Bronchial epithelial cell (primary cell): ENCODE measurements around the gene MZT1. TPM values are rescaled to one million over a fixed set of nuclear protein-coding genes. Genes with fewer than 3 reads are reported as not detected.

Source experiments
- DNase-seq: peaks from one replicate; pipeline ENCODE4 v3.0.0-alpha.2; 2010; ENCODE audit warnings: low read depth
- FAIRE-seq: peaks from 2 replicates; lab custom pipeline; 2011; peaks lifted over from hg19 to GRCh38; lab: Jason Lieb, UNC
- H3K27me3 ChIP-seq: 2 replicates; pipeline ENCODE4 v1.5.1; 2011; ENCODE audit warnings: low read length; ENCODE audit not compliant: control insufficient read depth, insufficient read depth
- H3K36me3 ChIP-seq: 2 replicates; pipeline ENCODE4 v1.5.1; 2011; ENCODE audit warnings: low read length; ENCODE audit not compliant: control insufficient read depth, insufficient read depth
- H3K4me3 ChIP-seq: 2 replicates; pipeline ENCODE4 v1.5.1; 2011; ENCODE audit warnings: mild to moderate bottlenecking, low read depth, low read length, control low read depth
- total RNA-seq: library from RNA; depleted of rRNA; stranded (reverse); fragments of >200 nt; gene quantifications from 2 replicates; pipeline ENCODE4 v1.2.1, GENCODE V29; 2014
- TF ChIP-seq, protein P1 (sequence below): IDR thresholded peaks from 2 replicates; pipeline ENCODE4 v1.5.1; 2011; ENCODE audit warnings: mild to moderate bottlenecking, moderate library complexity, low read length, control low read depth, inconsistent platforms; ENCODE audit not compliant: insufficient read depth, severe bottlenecking

Gene MZT1
- total RNA-seq = 5.4 and 9.5 TPM in 2 replicates

- peak; percentile 96 for DNase-seq
- TF ChIP-seq, protein P1, sequence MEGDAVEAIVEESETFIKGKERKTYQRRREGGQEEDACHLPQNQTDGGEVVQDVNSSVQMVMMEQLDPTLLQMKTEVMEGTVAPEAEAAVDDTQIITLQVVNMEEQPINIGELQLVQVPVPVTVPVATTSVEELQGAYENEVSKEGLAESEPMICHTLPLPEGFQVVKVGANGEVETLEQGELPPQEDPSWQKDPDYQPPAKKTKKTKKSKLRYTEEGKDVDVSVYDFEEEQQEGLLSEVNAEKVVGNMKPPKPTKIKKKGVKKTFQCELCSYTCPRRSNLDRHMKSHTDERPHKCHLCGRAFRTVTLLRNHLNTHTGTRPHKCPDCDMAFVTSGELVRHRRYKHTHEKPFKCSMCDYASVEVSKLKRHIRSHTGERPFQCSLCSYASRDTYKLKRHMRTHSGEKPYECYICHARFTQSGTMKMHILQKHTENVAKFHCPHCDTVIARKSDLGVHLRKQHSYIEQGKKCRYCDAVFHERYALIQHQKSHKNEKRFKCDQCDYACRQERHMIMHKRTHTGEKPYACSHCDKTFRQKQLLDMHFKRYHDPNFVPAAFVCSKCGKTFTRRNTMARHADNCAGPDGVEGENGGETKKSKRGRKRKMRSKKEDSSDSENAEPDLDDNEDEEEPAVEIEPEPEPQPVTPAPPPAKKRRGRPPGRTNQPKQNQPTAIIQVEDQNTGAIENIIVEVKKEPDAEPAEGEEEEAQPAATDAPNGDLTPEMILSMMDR = no peak
- Histone ChIP-seq H3K4me3 (peak within 1 kb of the TSS; percentile 98), H3K27me3 (no peaks in the 10 kb centered on the region), H3K36me3 (no peaks in the 10 kb centered on the region)
- peak; percentile 47 for FAIRE-seq
These were observed at the start of gene MZT1, which contains the start of gene BORA for GRCh38 chr13:72727417-72728289. Gene MZT1, minus strand, starts transcription at chr13:72727629. Its CDS starts 27 bp downstream, at chr13:72727602. Gene BORA, plus strand, starts transcription at chr13:72727923. Its CDS starts 1,018 bp downstream, at chr13:72728941.

DNA sequence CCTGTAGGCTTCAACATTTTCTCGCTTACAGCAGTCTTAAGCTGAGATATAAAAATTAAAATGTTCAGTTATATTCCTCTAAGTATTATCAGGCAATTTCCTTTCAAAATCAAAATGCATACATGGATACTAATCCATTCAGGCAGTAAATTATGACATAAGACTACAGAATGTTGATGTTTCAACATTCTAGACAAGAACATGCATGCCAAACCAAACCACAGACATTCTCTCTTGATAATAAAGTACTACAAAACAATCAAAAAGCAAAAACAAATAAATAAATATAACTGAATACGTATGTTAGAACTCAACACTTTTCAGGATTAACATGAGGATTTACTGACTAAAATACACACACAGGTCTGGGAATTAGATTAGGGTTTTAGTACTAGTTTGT, 46.6 kb upstream of the MZT1 start:
- peaks cover 19% of the 10 kb centered on the region for H3K36me3 ChIP-seq
- no peak for FAIRE-seq
- H3K4me3 ChIP-seq = no peak overlapping the region
- H3K27me3 ChIP-seq = no peaks in the 10 kb centered on the region
- TF ChIP-seq, protein P1 = no peak
- DNase-seq = peak; percentile 89

DNA sequence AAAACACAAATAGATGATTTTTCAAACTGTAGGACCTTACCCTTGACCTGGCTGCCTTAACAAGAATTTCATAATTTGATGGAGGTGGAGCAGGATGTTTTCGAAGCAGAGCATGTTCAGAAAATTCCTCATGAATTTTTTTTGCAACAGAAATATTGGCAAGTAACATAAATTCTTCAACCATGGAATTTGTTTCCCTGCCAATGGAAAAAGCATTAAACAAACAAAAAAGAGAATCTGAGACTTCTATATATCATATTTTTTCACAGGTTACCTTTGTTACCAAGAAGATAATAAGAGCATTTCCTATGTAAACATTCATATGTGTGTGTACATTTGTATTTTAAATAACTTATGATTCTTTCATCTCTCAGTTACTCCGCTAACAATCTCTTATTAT, 36.0 kb upstream of the MZT1 start:
- FAIRE-seq (no peak), DNase-seq (no peak)
- Histone ChIP-seq H3K4me3 (no peak overlapping the region), H3K36me3 (peaks cover 23% of the 10 kb centered on the region), H3K27me3 (no peaks in the 10 kb centered on the region)
- TF ChIP-seq, protein P1 = no peak

- Histone ChIP-seq H3K27me3 (no peaks in the 10 kb centered on the region), H3K4me3 (no peak overlapping the region), H3K36me3 (peaks cover 14% of the 10 kb centered on the region)
- DNase-seq = no peak
- TF ChIP-seq, protein P1 = no peak
- no peak for FAIRE-seq
These were observed 32.8 kb upstream of the MZT1 start for GRCh38 chr13:72760189-72760588.

DNA sequence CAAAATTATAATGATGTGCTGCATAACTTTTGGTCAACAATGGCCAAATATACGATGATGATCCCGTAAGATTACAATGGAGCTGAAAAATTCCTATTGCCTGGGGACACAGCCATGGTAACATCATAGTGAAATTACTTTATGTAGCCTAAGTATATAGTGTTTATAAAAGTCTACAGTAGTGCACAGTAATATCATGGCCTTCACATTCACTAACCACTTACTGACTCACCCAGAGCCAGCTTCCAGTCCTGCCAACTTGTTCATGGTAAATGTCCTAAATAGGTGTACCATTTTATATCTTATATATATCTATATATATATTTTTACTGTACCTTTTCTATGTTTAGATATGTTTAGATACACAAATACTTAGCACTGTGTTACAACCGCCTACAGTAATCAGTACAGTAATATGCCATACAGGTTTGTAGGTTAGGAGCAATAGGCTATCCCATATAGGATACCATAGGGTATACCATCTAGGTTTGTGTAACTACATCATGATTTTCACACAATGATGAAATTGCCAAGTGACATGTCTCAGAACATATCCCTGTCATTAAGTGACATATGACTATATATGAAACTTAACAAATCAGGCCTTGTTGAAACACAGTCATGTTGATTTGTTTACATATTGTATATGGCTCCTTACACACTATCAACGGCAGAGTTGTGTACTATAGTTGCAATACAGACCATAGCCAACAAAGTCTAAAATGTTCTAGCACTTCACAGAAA, 30.5 kb upstream of the MZT1 start:
- H3K4me3 ChIP-seq = no peak overlapping the region
- TF ChIP-seq, protein P1 = no peak
- DNase-seq (no peak), FAIRE-seq (no peak)
- no peaks in the 10 kb centered on the region for H3K27me3 ChIP-seq
- peaks cover 14% of the 10 kb centered on the region for H3K36me3 ChIP-seq
